Fibroblast of skin of back (primary cell): ENCODE measurements around the gene NUP62.

Source experiments
- DNase-seq: peaks from one replicate; pipeline ENCODE4 v3.0.0-alpha.2; 2013

The NUP62 gene

GRCh38 chr19:49895566-49896297 is 33.6 kb downstream of the NUP62 start:
- no peak for DNase-seq

- no peak for DNase-seq
These were observed 34.3 kb downstream of the NUP62 start for GRCh38 chr19:49894879-49895565.

- DNase-seq, result no peak
These were observed 35.2 kb downstream of the NUP62 start for GRCh38 chr19:49894011-49894664.

GRCh38 chr19:49892716-49893115 is 36.6 kb downstream of the NUP62 start:
- DNase-seq, result no peak

- DNase-seq, result no peak
These were observed 37.9 kb downstream of the NUP62 start for GRCh38 chr19:49891393-49891792.

- DNase-seq, result no peak
These were observed 38.7 kb downstream of the NUP62 start for GRCh38 chr19:49890349-49891311.

- peak; percentile 72 for DNase-seq
These were observed 39.5 kb downstream of the NUP62 start for GRCh38 chr19:49889687-49890348.

- no peak for DNase-seq
These were observed 40.1 kb downstream of the NUP62 start for GRCh38 chr19:49889038-49889686.

GRCh38 chr19:49888510-49888824 is 40.8 kb downstream of the NUP62 start:
- no peak for DNase-seq

GRCh38 chr19:49887665-49888509 is 41.4 kb downstream of the NUP62 start:
- DNase-seq, result no peak

- DNase-seq, result no peak
These were observed 42.2 kb downstream of the NUP62 start for GRCh38 chr19:49887037-49887664.

GRCh38 chr19:49884760-49885159 is 44.5 kb downstream of the NUP62 start:
- no peak for DNase-seq

- DNase-seq, result no peak
These were observed 45.2 kb downstream of the NUP62 start for GRCh38 chr19:49884109-49884508.

- no peak for DNase-seq
These were observed 46.2 kb downstream of the NUP62 start for GRCh38 chr19:49883094-49883493.

- no peak for DNase-seq
These were observed 46.7 kb downstream of the NUP62 start for GRCh38 chr19:49882643-49883042.

- DNase-seq, result no peak
These were observed 47.5 kb downstream of the NUP62 start for GRCh38 chr19:49881672-49882394.

- no peak for DNase-seq
These were observed 48.1 kb downstream of the NUP62 start for GRCh38 chr19:49881186-49881585.

- DNase-seq, result no peak
These were observed 49.0 kb downstream of the NUP62 start for GRCh38 chr19:49880162-49880869.
